GM10248 (cell line): Measurements from ENCODE around the gene NUTM2A.
"Not testable (repeated sequence)": the region's sequence is repeated elsewhere in the genome, so short reads cannot be mapped to it uniquely, and the experiment has no call there.

Experiments
- CTCF ChIA-PET: fragments of 300-600 bp; sonication (Branson Sonifier 250); formaldehyde crosslinking; extraction: SDS; loops from one replicate; lab custom pipeline; 2021; ENCODE audit warnings: antibody characterized with exemption; lab: Yijun Ruan, JAX
- POLR2A ChIA-PET: fragments of 350-650 bp; sonication (Branson Sonifier 250); formaldehyde crosslinking; extraction: SDS; loops from one replicate; lab custom pipeline; 2020; ENCODE audit warnings: antibody characterized with exemption; lab: Yijun Ruan, JAX
- DNase-seq: peaks from one replicate; pipeline ENCODE4 v3.0.0; 2012; ENCODE audit errors: extremely low spot score

Gene NUTM2A

GRCh38 chr10:87225148-87225547, at the start of gene NUTM2A:
Gene NUTM2A, plus strand, starts transcription at chr10:87225448. Its CDS starts 383 bp downstream, at chr10:87225831.
- POLR2A ChIA-PET, CTCF ChIA-PET, DNase-seq: not testable (repeated sequence)

DNA sequence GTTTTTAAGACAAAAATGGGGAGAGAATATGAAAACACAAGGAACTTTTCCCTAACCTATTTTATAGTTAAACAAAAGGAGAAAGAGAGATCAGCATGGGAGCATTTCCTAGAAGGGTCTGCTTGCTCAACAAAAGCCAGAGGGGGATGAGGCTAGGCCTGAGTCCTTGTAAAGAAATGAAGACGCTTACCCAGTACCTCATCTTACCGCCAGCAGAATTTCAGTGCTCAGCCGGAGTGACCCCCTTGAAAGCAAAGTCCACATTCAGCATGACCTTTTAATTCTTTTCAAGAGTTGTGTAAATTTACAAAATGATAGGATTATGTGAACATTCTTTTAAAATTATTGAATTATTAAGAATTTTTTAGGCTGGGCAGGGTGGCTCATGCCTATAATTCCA, 47.7 kb upstream of the NUTM2A start:
- POLR2A ChIA-PET, CTCF ChIA-PET, DNase-seq: not testable (repeated sequence)

- POLR2A ChIA-PET, DNase-seq, CTCF ChIA-PET: not testable (repeated sequence)
Observed at GRCh38 chr10:87184421-87184820, 40.8 kb upstream of the NUTM2A start.

GRCh38 chr10:87186016-87186415, 39.2 kb upstream of the NUTM2A start:
- POLR2A ChIA-PET, DNase-seq, CTCF ChIA-PET: not testable (repeated sequence)

DNA sequence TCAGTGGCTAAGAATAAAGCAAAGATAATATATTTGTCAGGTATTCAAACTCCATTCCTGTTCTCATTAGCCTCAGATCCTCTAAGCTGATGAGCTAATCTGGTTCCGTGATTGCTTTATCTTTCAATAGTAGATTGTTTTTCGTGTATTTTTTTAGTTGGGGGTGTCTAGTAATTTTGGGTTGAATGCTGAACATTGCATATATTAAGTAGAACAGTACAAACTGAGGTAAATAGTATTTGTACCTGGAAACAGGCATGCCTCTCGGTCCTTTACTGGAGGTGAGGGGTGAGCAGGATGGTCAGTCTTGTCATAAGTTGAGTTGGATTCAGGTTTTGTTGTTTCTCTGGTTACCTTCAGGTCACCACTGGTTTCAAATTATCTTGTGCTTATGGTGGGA, 37.7 kb upstream of the NUTM2A start:
- POLR2A ChIA-PET, DNase-seq, CTCF ChIA-PET: not testable (repeated sequence)

DNA sequence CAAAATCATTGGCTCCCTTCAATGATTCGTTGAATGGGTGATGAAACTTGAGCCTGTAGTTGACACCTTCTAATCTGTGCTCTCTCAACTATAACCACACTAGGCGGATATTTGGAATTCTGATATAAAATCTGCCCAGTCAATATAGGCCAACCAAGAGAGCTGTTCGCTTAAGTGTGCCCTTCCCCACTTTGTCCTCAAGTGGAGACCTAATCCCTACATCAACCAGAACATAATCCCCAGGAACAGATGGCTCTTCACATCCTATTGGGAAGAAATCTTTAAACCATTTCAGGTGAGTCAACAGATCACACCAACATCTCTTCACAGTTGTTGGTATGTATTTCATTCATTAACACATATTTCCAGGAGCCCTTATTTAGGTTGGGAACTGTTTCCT, 33.4 kb upstream of the NUTM2A start:
- DNase-seq, POLR2A ChIA-PET, CTCF ChIA-PET: not testable (repeated sequence)

GRCh38 chr10:87200924-87201323, 24.3 kb upstream of the NUTM2A start:
- CTCF ChIA-PET, POLR2A ChIA-PET: not testable (repeated sequence)
- DNase-seq = peak; percentile 6

DNA sequence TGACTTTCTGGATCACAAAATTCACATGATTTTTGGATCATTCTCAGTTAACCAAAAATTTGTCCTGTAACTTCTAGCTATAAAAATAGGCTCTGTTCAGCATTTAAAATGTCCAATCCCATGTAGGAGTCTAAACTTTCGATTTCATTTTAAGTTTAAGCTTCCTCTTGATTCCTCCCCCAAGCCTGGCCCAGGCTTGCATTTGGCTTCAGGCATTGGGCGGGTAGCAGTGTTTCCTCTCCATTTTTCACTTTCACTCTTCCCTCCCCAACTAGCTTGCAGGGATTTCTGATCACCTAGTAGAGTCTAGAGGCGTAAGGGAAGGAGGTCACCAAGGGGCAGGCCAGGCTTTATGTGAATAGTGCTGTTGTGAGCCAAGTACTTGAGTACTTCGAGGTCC, 20.4 kb upstream of the NUTM2A start:
- DNase-seq, POLR2A ChIA-PET, CTCF ChIA-PET: not testable (repeated sequence)

DNA sequence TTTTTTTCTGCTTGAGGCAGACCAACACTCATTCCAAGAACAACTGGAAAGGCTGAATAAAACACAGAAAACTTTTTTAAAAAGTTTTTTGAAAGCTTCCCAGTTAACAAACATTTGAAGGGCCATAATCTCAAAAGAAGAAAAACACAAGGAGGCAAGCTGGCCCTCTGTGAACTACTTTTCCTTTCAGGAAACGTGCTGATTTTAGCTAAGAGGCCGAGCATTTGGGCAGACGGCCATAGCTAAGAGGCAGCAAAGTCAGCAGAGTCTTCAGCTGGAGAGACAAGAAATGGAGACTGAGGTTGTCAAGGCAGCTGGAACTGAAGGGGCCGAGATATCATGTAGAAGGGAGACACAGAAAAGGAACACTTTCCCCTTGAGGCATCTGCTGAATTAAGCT, 18.3 kb upstream of the NUTM2A start:
- POLR2A ChIA-PET, CTCF ChIA-PET, DNase-seq: not testable (repeated sequence)

GRCh38 chr10:87210309-87210708, 14.9 kb upstream of the NUTM2A start:
- POLR2A ChIA-PET, CTCF ChIA-PET, DNase-seq: not testable (repeated sequence)

DNA sequence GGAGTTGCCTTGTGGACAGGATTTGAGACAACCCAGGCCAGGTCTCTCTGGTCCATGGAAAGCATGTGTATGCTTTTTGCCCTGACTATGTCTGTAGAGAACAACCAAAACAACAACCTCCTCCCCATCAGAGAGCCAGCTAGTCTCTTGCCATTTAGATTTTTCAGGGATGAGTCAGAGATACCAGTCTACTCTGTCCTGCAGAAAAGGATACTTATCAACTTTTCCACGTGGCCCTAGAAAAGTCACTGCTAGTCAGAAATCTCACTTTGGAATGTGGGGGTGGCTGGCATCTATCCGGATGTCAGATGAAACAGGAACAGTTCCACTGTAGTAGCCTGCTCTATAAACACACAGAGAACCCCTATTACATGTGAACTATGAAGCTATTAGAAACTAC, 13.4 kb upstream of the NUTM2A start:
- CTCF ChIA-PET, DNase-seq, POLR2A ChIA-PET: not testable (repeated sequence)

DNA sequence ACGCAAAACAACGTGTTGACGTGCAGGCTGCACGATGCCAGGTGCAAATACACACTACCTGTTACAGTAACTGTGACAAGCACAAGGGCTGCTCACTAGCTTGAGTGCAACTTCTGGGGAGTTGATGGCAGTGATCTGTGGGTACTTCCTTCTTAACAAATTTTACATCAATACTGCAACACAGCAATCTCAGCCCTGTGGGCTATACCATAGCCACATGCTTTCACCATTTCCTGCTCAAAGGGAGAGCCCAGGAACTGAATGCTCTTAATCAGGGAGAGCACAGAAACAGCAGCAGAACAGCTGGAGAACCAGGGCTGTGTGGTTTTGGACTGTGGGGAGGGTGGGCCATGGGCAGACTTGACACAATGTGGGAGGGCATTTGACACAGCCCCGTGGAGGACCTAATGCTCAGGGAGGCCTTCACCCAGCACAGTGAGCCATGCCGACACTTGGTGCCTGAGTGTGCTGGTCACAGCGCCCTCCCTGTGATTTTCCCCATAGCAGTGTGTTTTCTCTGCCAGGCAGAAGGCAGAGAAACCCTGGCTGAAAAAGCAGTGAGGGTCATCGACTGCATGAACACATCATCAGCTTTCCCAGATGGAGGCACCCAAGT, 12.0 kb upstream of the NUTM2A start:
- DNase-seq, CTCF ChIA-PET, POLR2A ChIA-PET: not testable (repeated sequence)

GRCh38 chr10:87213806-87214205, 11.4 kb upstream of the NUTM2A start:
- DNase-seq, POLR2A ChIA-PET, CTCF ChIA-PET: not testable (repeated sequence)

DNA sequence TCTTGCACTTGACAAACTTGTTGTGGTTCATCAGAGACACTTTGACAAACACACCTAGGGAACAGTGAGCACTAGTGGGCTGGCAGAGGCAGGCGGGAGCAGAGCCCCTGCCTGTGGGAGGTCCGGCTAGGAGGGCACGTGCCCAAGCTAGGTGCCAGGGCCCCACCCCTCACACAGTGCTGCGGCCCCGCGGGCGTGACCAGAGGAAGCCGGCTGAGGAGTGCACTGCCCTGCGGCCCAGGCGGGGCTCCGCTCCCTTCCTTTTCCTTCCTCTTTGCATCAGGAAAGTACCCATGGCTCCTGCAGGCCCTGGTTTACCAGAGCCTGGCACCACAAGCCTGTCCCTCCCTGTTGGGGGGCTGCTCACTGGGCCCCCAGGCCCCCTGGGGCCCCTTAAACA, 9.1 kb upstream of the NUTM2A start:
- POLR2A ChIA-PET, CTCF ChIA-PET, DNase-seq: not testable (repeated sequence)

DNA sequence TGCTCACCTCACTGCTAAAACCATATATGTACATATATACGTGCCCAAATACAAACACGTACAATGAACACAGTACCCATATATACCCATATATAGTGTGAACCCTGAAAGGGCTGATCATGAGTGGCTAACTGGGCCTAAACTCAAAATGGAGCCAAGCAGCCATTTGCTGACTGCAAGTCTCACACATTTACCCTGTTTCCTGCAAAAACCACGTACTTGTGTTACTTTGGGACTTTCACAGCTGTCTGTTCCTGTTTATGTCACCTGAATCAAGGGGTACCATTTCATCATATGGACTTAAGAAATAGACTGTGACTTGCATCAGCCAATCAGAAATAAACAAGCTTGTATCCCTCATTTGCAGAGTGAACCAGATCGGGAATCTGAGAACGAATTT, 5.9 kb upstream of the NUTM2A start:
- DNase-seq, POLR2A ChIA-PET, CTCF ChIA-PET: not testable (repeated sequence)

DNA sequence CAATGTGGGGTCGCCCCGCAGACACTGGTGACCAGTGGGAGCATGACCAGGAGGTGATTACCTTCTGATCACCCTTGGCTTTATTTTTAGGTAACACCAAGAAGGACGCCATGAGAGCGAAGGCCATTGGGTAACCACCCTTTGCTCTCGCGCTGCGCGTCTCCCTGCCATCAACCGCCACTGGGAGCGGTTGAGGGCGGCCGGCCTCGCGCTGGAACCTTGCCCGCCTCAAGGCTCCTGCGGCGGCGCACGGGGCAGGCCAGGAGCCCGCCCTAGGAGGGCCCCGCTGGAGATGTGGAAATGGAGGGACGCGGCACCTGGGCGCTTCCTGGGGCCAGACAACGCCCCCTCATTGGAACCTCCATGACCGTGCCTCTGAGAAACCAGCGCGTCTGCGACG, 2.5 kb upstream of the NUTM2A start:
- POLR2A ChIA-PET, CTCF ChIA-PET, DNase-seq: not testable (repeated sequence)

DNA sequence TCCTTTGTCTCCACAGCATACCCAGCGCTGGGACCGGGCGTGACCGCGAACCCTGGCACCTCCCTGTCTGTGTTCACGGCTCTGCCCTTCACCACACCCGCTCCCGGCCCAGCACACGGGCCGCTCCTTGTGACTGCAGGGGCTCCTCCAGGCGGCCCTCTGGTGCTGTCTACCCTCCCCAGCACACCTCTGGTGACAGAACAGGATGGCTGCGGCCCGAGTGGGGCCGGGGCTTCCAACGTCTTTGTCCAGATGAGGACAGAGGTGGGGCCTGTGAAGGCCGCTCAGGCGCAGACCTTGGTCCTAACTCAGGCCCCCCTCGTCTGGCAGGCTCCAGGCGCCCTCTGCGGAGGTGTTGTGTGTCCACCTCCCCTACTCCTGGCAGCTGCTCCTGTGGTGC, 3.0 kb downstream of the NUTM2A start:
- POLR2A ChIA-PET, CTCF ChIA-PET, DNase-seq: not testable (repeated sequence)

GRCh38 chr10:87229211-87229610, 4.0 kb downstream of the NUTM2A start:
- DNase-seq, CTCF ChIA-PET, POLR2A ChIA-PET: not testable (repeated sequence)

- POLR2A ChIA-PET, DNase-seq, CTCF ChIA-PET: not testable (repeated sequence)
Observed at GRCh38 chr10:87234854-87235253, 9.6 kb downstream of the NUTM2A start.

DNA sequence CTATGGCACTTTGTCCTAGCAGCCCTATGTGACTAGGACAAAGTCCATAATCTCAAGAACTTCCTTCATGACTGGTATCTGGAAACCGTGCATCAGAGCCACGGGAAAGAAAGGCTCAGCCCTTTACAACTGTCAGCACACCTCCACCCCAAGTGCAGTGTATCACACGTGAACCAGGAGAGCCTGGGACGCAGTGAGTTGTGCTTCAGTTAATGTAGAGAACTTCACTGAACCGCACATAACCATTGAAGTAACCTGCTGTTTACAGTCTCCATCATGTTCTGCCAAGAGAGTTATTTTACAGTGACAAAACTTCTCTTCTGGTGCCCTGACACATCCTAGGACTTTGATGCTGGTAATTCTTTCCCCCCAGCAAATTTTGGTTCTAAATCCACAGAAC, 12.0 kb downstream of the NUTM2A start:
- CTCF ChIA-PET, DNase-seq, POLR2A ChIA-PET: not testable (repeated sequence)
